GM08714 (cell line): Measurements from ENCODE around the gene NOSTRIN.

Experiments used
- H3K4me3 ChIP-seq: fragments of 200-500 bp; sonication (Bioruptor generic); 2 replicates; pipeline ENCODE4 v1.5.1; 2014; ENCODE audit warnings: mild to moderate bottlenecking, low read length, inconsistent platforms
- ZNF274 ChIP-seq: IDR thresholded peaks from 2 replicates; pipeline ENCODE4 v1.6.1; 2012; ENCODE audit warnings: mild to moderate bottlenecking, low read depth, low read length

NOSTRIN gene

DNA sequence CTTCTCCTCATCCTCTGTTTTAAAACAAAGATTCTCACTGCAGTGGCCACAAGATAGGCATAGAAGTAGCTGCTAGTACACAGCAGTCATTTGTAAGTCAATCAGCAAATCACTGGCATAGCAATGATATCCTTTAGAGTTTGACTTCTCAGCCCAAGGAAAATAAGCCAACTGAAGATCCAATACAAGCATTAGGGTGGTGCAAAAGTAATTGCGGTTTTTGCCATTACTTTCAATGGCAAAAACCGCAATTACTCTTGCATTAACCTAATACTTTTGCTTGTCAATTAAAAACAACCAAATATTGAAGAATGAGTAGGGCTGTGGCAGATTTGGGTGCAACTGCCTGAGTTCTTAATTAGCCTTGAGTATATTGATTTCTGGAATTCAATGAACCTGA lies 101.5 kb downstream of the NOSTRIN start:
- H3K4me3 ChIP-seq, result no peak overlapping the region
- TF ChIP-seq ZNF274, result no peak

DNA sequence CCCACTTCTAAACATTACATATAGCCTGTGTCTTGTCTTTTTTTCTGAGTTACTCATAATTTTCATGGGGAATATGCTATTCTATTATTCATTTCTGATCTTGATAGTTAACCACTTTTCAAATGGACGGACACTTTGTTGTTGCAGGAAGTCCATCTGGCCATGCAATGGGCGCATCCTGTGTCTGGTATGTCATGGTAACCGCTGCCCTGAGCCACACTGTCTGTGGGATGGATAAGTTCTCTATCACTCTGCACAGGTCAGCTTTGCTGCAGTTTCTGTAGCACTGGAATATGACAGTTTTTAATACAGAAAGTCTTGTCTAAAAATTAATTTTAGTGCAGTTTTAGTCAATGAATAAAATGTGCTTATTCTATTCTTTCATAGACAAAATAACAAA lies 101.9 kb downstream of the NOSTRIN start:
- H3K4me3 ChIP-seq, result no peak overlapping the region
- TF ChIP-seq ZNF274, result no peak

DNA sequence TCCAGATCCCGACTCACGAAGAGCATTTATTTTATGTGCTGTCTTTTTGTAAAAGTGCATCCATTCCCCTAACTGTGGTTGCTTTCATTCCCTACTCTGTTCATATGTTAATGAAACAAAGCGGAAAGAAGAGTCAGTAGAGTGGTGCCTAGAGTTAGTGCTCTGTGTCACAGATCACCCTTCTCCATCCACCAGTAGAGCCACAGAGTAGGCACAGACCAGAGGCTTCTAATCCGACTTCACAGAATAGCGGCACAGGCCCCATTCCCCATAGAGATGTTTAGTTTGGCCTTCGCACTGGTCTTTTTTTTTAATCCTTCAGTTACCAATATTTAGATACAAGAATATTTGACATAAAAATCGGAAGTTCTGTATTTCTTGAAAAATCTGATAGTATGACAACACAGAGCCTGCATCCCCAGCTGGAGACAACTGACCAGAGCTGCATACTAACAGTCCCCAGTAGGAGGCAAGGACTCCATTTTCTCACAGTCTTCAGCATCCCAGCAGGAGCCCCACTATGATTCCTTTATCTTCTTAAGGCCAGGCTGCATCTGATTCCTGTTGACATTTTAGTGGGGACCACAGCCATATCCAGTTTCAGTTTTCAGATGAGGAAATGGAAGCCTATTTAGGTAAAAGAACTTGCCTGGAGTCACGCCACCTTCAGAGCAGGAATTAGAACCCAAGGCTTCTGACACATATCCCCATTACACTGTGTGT lies 105.7 kb downstream of the NOSTRIN start:
- no peak for TF ChIP-seq ZNF274
- no peak overlapping the region for H3K4me3 ChIP-seq

- no peak overlapping the region for H3K4me3 ChIP-seq
- no peak for TF ChIP-seq ZNF274
Observed at GRCh38 chr2:168910330-168910729, 107.9 kb downstream of the NOSTRIN start.

- no peak for TF ChIP-seq ZNF274
- H3K4me3 ChIP-seq, result no peak overlapping the region
Observed at GRCh38 chr2:168912466-168912865, 110.0 kb downstream of the NOSTRIN start.

DNA sequence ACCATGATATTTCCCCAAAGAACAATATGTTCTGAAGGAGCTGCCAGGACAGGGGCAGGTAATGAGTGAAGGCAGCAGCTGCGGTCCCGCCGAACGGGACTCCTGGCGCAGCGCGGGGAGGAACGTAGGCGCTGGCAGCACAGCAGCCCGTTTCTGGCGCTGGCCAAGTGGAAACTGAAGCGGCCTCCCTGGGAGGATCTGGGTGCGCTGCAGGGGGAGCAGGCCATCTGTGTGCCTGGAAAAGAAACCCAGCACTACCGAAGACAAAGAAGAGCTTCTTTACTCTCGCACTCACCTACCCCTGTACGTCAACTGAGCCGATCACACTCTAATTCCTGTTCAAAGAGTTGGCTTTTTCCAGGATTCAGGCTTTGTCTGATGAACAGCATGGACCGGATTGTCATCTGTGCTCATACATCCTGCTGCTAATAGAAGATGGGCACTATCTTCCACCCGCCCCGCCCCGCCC lies 110.5 kb downstream of the NOSTRIN start:
- H3K4me3 ChIP-seq, result no peak overlapping the region
- TF ChIP-seq ZNF274, result no peak

- TF ChIP-seq ZNF274, result no peak
- H3K4me3 ChIP-seq, result no peak overlapping the region
Observed at GRCh38 chr2:168913495-168913894, 111.1 kb downstream of the NOSTRIN start.
